Measurements from ENCODE around the gene MEF2A. TPM values are rescaled to one million over a fixed set of nuclear protein-coding genes. Genes with fewer than 3 reads are reported as not detected.

MEF2A gene
- total RNA-seq, 1 experiment from 2014 or later: 29.6 TPM

DNA sequence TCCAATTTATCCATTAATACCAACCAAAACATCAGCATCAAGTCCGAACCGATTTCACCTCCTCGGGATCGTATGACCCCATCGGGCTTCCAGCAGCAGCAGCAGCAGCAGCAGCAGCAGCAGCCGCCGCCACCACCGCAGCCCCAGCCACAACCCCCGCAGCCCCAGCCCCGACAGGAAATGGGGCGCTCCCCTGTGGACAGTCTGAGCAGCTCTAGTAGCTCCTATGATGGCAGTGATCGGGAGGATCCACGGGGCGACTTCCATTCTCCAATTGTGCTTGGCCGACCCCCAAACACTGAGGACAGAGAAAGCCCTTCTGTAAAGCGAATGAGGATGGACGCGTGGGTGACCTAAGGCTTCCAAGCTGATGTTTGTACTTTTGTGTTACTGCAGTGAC lies 146.6 kb downstream of the MEF2A start (continued):
- TF ChIP-seq EZH2 (IDR thresholded peaks at IDR 0.05) (no peak), CEBPB (IDR thresholded peaks at IDR 0.05; ENCODE audit: low read depth) (no peak), FOSL1 (IDR thresholded peaks at IDR 0.05; ENCODE audit: low read depth) (no peak), POLR2AphosphoS5 (IDR thresholded peaks at IDR 0.05; ENCODE audit: low read depth, low read length) (no peak)
- TF ChIP-seq, protein P1, sequence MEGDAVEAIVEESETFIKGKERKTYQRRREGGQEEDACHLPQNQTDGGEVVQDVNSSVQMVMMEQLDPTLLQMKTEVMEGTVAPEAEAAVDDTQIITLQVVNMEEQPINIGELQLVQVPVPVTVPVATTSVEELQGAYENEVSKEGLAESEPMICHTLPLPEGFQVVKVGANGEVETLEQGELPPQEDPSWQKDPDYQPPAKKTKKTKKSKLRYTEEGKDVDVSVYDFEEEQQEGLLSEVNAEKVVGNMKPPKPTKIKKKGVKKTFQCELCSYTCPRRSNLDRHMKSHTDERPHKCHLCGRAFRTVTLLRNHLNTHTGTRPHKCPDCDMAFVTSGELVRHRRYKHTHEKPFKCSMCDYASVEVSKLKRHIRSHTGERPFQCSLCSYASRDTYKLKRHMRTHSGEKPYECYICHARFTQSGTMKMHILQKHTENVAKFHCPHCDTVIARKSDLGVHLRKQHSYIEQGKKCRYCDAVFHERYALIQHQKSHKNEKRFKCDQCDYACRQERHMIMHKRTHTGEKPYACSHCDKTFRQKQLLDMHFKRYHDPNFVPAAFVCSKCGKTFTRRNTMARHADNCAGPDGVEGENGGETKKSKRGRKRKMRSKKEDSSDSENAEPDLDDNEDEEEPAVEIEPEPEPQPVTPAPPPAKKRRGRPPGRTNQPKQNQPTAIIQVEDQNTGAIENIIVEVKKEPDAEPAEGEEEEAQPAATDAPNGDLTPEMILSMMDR (IDR thresholded peaks at IDR 0.05 in 2 of 3, conservative IDR thresholded peaks at IDR 0.05 in 1 of 3; ENCODE audit: borderline replicate concordance in 1 of 3, insufficient read depth in 1 of 3, low read depth in 2 of 3, low read length in 2 of 3): no peak

DNA sequence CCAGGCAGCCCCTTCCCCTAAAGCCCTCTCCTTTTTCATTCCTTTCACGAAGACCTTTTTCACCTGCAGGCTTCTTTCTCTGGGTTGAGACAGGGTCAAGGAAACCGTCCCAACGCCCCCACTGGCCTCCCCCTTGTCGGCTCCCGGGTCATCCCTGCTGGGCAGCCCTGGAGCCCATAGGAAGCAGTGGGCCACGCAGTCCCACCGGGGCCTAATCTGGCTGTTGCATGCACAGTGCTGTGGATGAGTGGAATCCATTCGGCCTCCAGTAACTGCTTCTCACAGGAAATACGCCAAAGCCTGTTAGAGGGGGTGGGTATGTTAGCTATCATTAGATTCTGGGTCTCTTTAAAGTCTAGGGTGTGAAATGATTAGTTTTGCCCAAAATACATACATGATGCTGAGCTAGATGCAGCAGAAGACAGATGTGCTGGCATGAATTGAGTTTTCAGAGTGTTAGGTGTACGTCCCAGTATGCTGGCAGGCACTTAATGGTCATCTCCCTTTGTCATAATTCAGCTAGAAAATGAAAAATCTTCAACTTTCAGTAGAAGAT lies 150.8 kb downstream of the MEF2A start:
- TF ChIP-seq CBX3 (IDR thresholded peaks at IDR 0.05; ENCODE audit: low read depth): no peak
- ChIA-PET POLR2A (no interaction called here), RAD21 (ENCODE audit: low non-redundant PET in 1 of 2, low total read pairs in 2 of 2, uncharacterized antibody in 2 of 2, unreplicated experiment in 2 of 2) (interaction anchor here in 1 of 2 experiments (0.6 kb wide), 1 partner anchor 465 kb away, joined by 3 read pairs; the partner anchor contains the start of gene LRRC28), CTCF (interaction anchor here (0.9 to 1.0 kb wide), 2 partner anchors 8 to 12 kb away, joined by 3 to 5 read pairs; no protein-coding TSS in a partner anchor)
- intact Hi-C loops (cut with micrococcal nuclease): no loop called here
- Histone ChIP-seq H3K9me2 (ENCODE audit: insufficient read depth) (no peaks in the 10 kb centered on the region), H3K9me3 (ENCODE audit: control insufficient read depth in 1 of 2, insufficient read depth in 1 of 2, low read depth in 1 of 2, low read length in 2 of 2) (no peaks in the 10 kb centered on the region), H3K4me3 (replicated peaks in 1 of 2; ENCODE audit: low read depth in 1 of 2, low read length in 2 of 2) (no peak overlapping the region), H3K27me3 (ENCODE audit: insufficient read depth, low read length) (no peaks in the 10 kb centered on the region), H3K9ac (ENCODE audit: low read length) (no peak overlapping the region), H3K27ac (ENCODE audit: low read depth, low read length) (no peak overlapping the region), H4K20me1 (ENCODE audit: insufficient read depth) (no peaks in the 10 kb centered on the region), H2AFZ (ENCODE audit: low read depth, low read length, poor library complexity, severe bottlenecking) (no peak overlapping the region), H3K79me2 (ENCODE audit: insufficient read depth, low read length) (no peaks in the 10 kb centered on the region), H3K4me2 (ENCODE audit: low read length) (no peak overlapping the region), H3K36me3 (ENCODE audit: control insufficient read depth in 1 of 2, insufficient read depth in 2 of 2, low read length in 2 of 2) (peaks cover 0 to 7% of the 10 kb centered on the region in 2 experiments; a peak in 2 of 4 replicates), H3K4me1 (ENCODE audit: control insufficient read depth in 1 of 2, insufficient read depth in 2 of 2, low read length in 2 of 2) (no peaks in the 10 kb centered on the region)
- DNase-seq (ENCODE audit: low read depth, low spot score) (no peak), ATAC-seq (no peak)
- no TSS peak for BruUV-seq (replicated peaks)
